T47D (cell line): Measurements from ENCODE around the gene MCF2L2.
A peak's percentile ranks its signal among the peaks of the same experiment; 100 is the strongest.
"Not testable (repeated sequence)": the region's sequence is repeated elsewhere in the genome, so short reads cannot be mapped to it uniquely, and the experiment has no call there.

ENCODE experiments used
- DNase-seq, 2 experiments: peaks; one replicate each; pipeline versions ENCODE4 v3.0.0 to v3.0.0-alpha.2; 2011 to 2012; ENCODE audit warnings: low read depth in 1 of 2, low spot score in 1 of 2
- JUND ChIP-seq: IDR thresholded peaks from 2 replicates; pipeline ENCODE4 v1.6.1; 2012; ENCODE audit warnings: low read depth
- in situ Hi-C: cut with HindIII; loops from 2 replicates; pipeline ENCODE4 v1.10.0; 2016; ENCODE audit warnings: low sequenced_read_pairs, low pct_unique_long_range_greater_than_20kb

The MCF2L2 gene

DNA sequence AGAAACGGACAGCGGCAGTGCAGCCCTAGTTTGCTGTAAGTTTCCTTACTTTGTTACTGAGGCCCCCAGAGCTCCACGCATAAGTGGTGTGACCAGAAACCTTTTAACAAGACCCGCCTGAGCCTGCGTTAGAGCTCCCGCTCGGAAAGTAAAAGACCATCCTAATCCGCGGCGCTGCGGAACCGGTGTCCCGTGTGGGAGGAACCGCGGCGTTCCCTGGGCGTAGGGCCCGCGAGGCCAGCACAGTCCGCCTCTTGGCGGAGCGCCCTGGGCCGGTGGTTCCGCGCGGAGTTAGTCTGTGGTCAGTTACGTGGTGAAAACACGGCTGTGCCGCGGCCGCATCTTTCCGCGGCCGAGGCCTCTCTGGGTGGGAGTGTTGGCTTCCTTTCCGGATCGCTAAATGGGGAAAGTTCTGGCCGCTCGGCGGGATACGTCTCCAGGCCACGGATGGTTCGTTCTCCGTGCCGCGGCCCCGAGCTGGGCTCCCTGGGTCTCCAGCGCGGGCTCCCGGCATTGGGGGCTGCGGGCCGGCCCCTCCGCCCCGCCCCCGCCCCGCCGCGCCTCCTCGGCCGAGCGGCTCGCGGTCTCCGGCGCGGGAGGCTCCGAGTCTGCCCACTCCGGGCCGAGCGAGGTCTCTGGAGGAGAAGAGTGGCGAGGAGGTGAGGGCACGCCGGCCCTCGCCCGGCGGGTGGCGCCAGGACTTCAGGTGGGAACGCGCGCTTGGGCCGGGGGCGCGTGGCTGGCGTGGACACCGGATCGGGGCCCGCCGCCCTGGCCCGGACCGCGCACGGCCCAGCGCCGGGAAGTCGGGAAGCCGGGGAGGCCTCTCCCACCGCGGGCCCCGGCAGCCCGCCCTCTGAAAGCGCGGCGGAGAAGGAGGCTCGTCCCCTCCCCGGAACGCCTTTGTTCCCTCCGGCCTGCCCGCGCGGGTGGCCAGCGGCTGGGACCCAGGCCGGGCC lies 174.6 kb downstream of the MCF2L2 start:
- no peak for DNase-seq
- in situ Hi-C loops: no loop called here
- no peak for TF ChIP-seq JUND

DNA sequence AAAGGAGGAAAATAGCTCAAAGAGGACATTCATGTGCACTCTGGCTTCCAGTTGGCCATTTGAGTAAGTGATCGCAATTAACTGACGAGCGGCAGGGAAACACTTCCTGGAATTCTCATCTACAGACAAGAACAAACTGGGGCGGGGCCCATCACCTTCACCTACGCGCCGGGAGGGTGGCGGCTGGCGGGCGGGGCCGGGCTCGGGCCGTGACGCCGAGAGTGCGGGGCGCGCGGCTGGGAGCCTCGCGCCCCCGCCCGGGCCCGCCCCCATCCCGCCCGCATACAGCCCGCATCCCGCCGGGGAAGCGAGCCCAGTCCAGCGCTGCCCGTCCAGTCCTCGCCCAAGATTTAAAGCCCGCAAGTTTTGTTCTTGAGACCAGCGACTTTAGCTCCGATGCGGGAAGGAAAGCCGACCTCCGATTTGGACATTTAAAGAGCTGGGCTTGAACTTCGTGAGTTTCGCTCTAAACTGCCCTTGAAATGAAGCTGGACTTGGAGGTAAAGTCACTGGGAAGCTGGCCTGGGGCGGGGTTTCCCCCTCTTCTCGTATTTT lies 175.4 kb downstream of the MCF2L2 start, which contains the start of gene B3GNT5:
Gene B3GNT5 (plus strand): TSS at position 281 of the 555 bp plus-strand sequence. CDS start 16,546 bp downstream, outside the sequence.
- DNase-seq: no peak
- no peak for TF ChIP-seq JUND
- in situ Hi-C loops: no loop called here

DNA sequence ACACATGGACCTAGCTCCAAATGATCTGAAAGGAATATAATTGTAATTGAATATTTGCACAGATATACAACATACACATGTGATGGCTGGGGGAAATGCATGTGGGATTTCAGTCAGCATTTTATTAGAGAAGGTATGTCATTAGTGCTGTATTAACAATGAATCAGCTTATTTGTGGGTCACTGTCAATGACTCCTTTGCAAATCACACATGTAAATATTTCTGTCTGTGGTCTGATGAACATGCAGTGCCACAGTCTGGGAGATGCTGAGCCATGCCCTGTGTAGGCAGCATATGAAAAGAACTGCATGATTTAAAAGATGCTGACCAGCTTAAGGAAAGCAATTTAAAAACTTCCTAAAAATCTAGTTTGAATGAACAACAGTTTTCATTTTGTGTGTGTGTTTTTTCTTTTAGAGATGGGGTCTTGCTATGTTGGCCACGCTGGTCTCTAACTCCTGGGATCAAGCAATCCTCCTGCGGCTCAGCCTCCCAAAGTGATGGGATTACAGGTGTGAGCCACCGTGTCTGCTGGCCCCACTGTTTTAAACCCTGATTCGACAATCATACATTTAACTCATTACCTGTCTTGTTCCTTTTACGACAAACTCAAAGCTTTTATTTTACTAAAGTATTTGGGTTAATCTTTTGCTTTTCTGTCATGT lies 176.2 kb downstream of the MCF2L2 start:
- TF ChIP-seq JUND: no peak
- no peak for DNase-seq
- in situ Hi-C loops: no loop called here

DNA sequence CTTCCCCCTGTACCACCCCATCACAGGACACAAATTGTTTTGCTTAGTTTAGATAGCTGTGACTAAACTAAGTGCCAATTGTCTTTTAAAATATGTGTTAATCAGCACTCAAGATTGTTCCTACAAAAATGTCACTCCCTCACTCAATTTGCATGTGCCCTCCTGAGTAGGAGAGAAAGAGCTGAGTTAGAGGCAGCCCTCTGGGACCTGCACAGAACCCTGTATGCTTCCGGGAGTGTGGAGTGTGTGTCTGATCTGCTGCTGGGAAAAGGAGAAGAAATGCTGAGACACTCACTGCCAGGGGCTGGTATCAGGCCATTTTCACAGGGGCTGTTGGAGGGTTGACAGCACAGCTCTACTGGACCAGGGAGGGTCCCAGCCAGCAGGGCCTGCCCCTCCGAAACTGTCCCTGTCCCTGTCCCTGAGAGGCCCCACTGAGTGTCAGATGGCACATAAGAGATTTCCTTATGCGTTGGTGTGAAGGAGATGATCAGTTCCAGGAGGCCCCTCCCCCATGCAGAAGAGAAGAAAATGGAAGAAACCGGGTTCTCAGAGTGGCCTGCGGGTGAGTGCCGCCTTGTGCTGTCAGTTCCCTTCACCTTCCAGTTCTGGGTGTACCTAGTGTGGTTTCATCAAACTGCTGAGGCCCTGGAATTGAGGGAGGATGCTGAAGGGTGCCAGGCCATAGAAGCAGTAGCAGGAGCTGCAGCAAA lies 179.3 kb downstream of the MCF2L2 start:
- TF ChIP-seq JUND: no peak
- in situ Hi-C loops: no loop called here
- DNase-seq: no peak

DNA sequence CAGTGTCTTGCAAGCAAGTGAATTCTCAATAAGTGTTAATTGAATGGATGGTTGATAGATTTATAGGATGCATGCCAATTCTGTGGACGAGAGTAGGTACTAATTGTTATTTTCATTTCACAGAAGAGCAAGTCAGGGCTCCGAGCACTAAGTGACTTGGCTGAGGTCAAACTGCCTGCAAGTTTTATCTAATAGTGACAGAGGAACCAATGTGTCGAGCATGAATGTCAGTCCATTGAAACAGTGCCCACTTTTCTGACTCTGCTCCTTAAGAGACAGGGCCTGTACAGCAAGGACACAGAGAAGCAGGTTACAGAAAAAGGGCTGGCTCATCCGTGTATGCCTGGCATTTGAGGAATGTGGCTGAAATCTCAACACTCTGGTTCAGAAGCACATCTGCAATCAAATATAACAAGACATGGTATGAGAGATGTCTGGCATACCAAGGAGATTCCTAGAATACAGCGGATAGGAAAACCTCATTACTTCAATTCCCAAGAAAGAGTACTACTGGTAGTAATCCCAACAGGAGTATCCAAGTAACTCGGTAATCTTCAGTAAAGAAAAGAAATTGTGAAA lies 181.3 kb downstream of the MCF2L2 start:
- peak in 1 of 2 experiments; percentile 26 for DNase-seq
- in situ Hi-C loops: no loop called here
- TF ChIP-seq JUND: no peak

DNA sequence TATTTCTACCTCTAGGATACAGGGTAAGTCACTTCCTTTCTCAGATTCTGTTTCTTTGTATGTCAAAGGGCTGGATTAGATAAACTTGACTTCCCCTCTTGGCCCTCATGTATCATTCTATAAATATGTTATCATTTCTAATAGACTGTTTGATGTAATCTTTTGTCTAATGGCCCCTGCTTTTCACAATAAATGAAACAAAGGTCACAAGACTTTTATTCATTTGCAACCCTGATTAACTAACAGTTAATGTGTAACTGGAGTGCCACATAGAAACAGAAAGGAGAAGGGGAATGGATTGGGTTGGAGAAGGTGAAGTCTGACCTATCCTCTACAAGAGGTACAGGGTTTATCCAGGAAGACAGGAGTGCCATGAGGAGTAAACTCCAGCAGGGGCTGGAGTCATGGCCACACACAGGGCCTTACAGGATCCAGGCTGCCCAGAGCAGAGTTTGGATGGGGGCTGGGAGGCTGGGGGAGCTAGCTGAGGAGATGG lies 183.4 kb downstream of the MCF2L2 start:
- TF ChIP-seq JUND: no peak
- DNase-seq: no peak
- in situ Hi-C loops: no loop called here

DNA sequence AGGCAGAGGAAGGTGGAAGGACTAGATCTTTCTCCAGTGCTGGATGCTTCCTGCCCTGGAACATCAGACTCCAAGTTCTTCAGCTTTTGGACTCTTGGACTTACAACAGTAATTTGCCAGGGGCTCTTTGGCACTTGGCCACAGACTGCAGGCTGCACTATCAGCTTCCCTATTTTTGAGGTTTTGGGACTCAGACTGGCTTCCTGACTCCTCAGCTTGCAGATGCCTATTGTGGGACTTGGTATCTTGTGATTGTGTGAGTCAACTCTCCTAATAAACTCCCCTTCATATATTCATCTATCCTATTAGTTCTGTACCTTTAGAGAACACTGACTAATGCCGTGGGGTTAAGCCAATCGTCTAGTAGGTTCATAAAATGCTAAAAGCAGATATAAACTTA lies 184.2 kb downstream of the MCF2L2 start:
- in situ Hi-C loops: no loop called here
- DNase-seq: no peak
- TF ChIP-seq JUND: no peak

DNA sequence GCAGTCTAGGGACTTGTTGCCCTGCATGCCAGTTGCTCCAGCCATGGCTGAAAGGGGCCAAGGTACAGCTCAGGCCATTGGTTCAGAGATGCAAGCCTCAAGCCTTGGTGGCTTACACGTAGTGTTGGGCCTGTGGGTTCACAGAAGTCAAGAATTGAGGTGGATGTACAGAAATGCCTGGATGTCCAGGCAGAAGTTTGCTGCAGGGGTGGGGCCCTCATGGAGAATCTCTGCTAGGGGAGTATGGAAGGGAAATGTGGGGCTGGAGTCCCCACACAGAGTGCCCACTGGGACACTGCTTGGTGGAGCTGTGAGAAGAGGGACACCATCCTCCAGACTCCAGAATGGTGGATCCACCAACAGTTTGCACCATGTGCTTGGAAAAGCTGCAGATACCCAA lies 186.0 kb downstream of the MCF2L2 start:
- in situ Hi-C loops: no loop called here
- TF ChIP-seq JUND: no peak
- no peak for DNase-seq

DNA sequence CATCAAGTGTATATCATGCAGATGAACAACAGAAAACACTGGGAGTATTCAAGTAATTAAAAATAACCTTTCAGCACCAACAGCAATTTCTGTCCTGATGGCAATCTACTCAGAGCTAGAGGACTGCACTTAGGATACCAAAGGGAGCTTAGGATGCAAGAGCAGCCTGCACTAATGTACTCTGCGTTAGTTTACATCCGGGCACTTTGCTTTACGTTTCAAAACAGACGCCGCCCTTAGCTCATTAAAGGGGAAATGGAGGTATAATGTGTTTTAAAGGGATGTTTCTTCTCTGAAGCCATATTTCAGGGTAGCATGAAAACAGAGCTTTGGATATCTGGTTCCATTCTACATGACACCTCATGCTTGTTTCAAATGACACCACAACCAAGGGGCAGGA lies 189.4 kb downstream of the MCF2L2 start:
- no peak for TF ChIP-seq JUND
- in situ Hi-C loops: no loop called here
- peak; percentile 36 to 71 for DNase-seq

DNA sequence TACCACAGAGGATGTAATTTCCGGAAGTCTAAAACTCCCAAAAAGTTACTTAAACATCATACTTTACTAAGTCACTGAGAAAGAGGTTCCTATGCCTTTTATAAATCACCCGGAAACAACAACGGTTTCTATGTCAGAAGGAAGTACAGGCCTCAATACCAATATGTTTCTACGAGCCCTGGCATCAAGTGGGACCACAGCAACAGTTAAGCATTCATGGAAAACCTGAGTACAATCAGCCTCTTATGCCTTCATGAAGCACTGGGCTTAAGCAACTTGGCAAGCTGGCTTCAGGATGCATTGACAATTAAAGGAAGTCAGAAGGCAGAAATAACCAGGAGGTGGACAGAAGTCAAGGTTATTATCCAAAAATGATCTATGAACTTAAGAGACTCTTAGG lies 194.5 kb downstream of the MCF2L2 start:
- in situ Hi-C loops: no loop called here
- DNase-seq: no peak
- no peak for TF ChIP-seq JUND

DNA sequence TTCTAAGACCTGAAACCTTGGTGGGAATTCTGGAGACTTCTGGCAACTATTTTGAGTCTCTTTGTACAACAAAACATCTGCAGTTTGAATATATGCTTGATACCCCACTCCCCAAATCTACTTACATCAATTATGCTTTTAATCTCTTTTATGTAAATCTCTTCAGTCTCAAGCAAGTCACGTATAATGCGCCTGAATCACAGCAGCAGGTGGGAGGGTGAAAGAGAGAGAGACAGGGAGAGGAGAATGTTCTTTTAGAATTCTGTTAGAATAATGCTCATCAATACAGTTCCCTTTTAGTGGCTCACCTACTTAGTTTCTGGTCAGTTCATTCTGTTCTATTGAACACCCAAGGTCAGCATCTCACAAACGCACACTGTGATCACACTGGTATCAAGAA lies 197.6 kb downstream of the MCF2L2 start:
- in situ Hi-C loops: no loop called here
- no peak for DNase-seq
- no peak for TF ChIP-seq JUND

DNA sequence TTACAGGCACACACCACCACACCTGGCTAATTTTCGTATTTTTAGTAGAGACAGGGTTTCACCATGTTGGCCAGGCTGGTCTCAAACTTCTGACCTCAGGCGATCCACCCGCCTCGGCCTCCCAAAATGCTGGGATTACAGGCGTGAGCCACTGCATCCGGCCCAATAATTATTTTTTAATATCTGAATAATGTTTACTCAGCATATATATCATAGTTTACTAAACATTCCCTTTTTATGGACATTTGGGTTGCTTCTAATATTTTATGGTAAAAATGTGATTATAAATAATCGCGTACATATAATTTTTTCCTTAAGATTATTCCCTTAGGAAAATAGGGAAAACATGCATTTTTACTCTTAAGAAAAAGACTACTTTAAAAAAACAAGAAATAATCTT lies 198.2 kb downstream of the MCF2L2 start:
- in situ Hi-C loops, DNase-seq: not testable (repeated sequence)
